ENCODE results near the gene SBNO1. TPM values are rescaled to one million over a fixed set of nuclear protein-coding genes. Genes with fewer than 3 reads are reported as not detected.

Gene SBNO1
- total RNA-seq, 2 donors from 2014 or later: 16.7 to 19.8 TPM

DNA sequence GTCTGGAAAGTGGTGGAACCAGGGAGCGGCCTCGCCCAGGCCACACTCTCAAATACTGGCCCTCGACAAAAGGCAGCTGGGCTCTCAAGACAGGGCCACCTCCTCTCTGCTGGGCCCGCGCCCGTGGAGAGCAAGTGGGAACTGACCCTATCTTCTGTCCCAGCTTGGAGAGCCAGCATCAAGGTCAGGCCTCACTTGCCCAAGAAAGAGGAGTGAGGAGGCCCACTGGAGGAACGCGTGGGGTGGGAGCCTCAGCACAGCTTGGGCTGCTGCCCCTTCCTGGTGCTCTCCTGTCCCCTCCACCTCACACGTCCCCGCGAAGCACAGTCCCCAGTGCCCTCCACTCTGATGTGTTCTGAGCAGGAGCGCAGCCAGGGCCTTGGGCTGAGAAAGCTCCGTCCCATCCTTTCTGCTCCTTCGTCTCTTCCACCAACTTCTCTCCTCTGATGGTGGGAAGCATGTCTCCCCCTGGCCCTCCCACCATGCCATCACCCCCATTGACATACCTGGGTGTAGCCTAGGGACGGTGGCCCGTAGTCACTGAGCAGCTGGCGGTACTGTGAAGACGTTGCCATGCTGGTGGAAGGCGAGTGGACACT is 97.9 kb downstream of the SBNO1 start:
- Histone ChIP-seq H3K27me3 (no peaks in the 10 kb centered on the region), H3K4me1 (peaks cover 0 to 31% of the 10 kb centered on the region in 2 donors), H3K36me3 (peaks cover 28% of the 10 kb centered on the region), H3K27ac (no peak overlapping the region), H3K4me3 (no peak overlapping the region), H3K9me3 (no peaks in the 10 kb centered on the region)
- no peak for DNase-seq (ENCODE audit: low spot score)
- TF ChIP-seq, protein P1, sequence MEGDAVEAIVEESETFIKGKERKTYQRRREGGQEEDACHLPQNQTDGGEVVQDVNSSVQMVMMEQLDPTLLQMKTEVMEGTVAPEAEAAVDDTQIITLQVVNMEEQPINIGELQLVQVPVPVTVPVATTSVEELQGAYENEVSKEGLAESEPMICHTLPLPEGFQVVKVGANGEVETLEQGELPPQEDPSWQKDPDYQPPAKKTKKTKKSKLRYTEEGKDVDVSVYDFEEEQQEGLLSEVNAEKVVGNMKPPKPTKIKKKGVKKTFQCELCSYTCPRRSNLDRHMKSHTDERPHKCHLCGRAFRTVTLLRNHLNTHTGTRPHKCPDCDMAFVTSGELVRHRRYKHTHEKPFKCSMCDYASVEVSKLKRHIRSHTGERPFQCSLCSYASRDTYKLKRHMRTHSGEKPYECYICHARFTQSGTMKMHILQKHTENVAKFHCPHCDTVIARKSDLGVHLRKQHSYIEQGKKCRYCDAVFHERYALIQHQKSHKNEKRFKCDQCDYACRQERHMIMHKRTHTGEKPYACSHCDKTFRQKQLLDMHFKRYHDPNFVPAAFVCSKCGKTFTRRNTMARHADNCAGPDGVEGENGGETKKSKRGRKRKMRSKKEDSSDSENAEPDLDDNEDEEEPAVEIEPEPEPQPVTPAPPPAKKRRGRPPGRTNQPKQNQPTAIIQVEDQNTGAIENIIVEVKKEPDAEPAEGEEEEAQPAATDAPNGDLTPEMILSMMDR (IDR thresholded peaks at IDR 0.05): no peak

DNA sequence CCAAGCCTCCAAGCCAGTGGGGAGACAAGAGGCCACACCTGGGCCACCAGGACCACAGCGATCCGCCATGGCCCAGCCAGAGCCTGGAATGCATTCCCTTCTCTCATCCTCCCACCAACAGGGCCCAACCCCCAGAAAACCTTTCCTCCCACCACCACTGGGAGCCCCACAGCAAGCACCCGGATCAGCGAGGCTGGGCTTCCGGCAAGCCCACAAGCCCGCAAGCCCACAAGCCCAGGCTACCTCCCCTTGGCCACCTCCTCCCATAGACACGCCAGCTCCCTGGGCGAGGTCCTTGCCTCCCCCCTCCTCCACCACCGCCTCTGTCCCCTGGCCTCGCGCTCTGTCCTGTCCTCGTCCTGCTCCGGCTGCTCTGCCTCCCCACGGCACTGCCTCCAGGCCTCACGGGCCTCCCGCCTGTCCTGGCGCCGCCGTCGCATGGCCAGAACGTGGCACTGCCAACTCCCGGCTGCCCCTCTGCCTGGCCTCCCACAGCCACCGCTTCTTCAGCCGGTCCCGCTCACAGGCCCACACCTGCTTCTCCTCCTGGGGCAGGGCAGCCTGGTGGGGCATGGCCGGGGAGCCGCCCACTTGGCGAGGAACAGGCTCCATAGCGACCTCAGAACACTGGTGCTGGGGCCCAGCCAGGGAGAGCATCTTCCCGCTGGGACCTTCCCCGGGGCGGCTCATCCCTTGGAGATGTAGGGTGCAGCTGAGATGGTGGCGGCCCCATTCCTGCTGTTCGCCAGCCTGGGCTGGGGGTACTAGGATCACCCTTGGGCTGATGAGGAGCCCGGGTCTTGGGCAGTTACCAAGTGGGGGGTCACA is 98.6 kb downstream of the SBNO1 start:
- Histone ChIP-seq H3K27ac (no peak overlapping the region), H3K9me3 (no peaks in the 10 kb centered on the region), H3K36me3 (peaks cover 35% of the 10 kb centered on the region), H3K4me1 (peaks cover 0 to 31% of the 10 kb centered on the region in 2 donors), H3K4me3 (no peak overlapping the region), H3K27me3 (no peaks in the 10 kb centered on the region)
- no peak for DNase-seq (ENCODE audit: low spot score)
- TF ChIP-seq, protein P1 (IDR thresholded peaks at IDR 0.05): no peak

DNA sequence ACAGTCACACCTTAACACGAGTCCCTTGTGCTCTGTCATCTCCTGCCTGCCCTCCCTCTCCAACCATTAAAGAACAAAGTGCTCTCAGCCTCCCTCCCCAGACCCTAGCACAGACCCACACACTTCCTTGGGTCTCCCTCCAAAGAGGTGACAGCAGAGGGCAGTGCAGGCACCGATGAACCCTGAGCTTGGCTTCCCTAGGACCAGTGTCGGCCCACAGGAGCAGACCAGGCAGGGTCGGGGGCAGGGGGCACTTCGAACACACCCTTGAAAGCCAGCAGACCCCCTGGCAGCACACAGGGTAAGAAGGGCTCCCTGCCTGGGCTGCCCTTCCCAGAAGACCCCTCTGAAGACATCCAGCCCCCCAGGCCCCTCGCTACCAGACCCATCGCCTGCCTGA is 100.0 kb downstream of the SBNO1 start:
- Histone ChIP-seq H3K4me3 (no peak overlapping the region), H3K9me3 (no peaks in the 10 kb centered on the region), H3K27me3 (no peaks in the 10 kb centered on the region), H3K36me3 (peaks cover 46% of the 10 kb centered on the region), H3K27ac (no peak overlapping the region), H3K4me1 (peaks cover 0 to 20% of the 10 kb centered on the region in 2 donors)
- TF ChIP-seq, protein P1 (IDR thresholded peaks at IDR 0.05): peak in 1 of 2 donors; percentile 17
- no peak for DNase-seq (ENCODE audit: low spot score)

DNA sequence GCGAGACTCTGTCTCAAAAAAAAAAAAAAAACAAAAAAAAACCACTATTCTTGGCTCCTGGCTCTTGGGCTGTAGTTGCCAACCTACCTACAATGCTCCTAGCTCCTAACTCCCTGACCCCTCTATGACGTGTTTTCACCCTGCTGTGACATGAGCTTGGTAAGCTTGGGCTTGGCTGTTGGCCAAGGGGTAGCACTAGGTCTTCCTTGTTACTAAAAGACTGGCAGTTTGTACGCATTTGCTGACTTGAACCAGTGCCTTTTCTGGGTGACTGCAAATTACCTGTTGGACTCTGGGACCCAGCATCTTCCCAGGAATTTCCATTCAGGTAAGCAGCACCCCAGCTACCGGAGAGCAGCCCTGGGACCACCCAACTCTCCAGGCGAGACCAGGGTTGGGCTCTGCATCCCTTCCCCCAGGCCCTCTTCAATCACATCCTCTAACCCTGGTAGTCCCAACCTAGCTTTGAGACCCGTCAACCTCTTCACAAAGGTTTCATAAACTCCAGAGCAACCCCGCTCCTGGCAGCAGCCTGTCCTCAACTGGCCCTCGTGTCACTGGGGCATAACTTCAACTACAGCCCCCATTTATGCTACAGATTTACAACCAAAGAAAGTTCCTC is 101.3 kb downstream of the SBNO1 start:
- no peaks in the 10 kb centered on the region for H3K27me3 ChIP-seq
- no peak for DNase-seq (ENCODE audit: low spot score)
- peaks cover 0 to 7% of the 10 kb centered on the region in 2 donors for H3K4me1 ChIP-seq
- H3K27ac ChIP-seq: no peak overlapping the region
- no peak overlapping the region for H3K4me3 ChIP-seq
- no peaks in the 10 kb centered on the region for H3K9me3 ChIP-seq
- TF ChIP-seq, protein P1 (IDR thresholded peaks at IDR 0.05): no peak
- H3K36me3 ChIP-seq: peaks cover 59% of the 10 kb centered on the region

DNA sequence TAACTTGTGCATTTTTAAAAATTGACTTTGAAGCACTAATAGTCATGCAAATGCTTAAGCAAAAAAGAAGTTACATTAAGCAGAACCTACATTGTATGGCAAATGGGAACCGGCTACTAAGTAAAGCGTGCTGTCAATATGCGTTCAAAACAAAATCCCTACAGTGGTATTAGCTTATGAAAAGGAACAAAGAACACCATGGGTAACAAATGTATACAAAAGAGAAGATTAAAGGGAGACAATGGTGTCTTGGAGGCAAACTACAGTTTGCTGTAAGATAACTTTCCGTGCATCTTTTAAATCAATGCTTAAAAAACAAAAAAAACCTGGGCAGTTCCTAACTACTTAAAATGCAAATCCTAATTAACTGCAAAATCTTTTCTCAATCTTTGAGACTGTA is 103.5 kb downstream of the SBNO1 start:
- peaks cover 65% of the 10 kb centered on the region for H3K36me3 ChIP-seq
- H3K9me3 ChIP-seq: no peaks in the 10 kb centered on the region
- no peaks in the 10 kb centered on the region for H3K4me1 ChIP-seq
- no peak overlapping the region for H3K27ac ChIP-seq
- H3K4me3 ChIP-seq: no peak overlapping the region
- DNase-seq (ENCODE audit: low spot score): no peak
- H3K27me3 ChIP-seq: no peaks in the 10 kb centered on the region
- TF ChIP-seq, protein P1 (IDR thresholded peaks at IDR 0.05): no peak
